ENCODE measurements around the gene DNM2. TPM values are rescaled to one million over a fixed set of nuclear protein-coding genes. Genes with fewer than 3 reads are reported as not detected.

DNM2 gene
- total RNA-seq, 2 experiments from 2014 or later, result 279 to 286 TPM

DNA sequence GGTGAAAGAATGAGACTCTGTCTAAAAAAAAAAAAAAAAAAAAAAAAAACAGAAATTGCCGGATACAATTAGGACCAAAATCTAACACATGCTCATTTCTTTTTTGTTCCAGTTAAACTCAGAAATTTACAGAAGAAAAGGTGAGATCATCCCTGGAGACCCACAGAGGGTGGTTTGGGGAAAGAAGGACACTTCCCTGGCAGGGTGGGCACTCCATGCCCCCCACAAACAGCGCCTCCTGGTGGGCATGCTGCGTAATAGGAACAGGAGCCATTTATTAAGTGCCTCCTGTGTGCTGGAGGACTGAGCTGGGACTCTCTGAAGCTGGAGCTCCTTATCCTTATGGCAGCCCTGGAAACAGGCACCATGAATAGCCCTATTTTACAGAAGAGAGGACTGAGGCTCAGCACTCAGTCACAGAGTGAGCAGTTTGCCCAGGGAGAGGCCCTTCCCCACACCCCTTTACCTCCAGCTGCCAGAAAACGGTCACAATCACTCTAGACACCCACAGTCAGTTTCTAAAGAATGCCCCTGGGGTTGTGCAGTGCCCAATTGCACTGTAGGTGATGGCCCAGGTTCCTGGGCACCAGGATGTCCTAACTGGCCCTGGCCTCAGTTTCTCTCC, 140.4 kb downstream of the DNM2 start:
- no peaks in the 10 kb centered on the region for H3K4me1 ChIP-seq (ENCODE audit: insufficient read depth, low read length)
- H3K27me3 ChIP-seq (ENCODE audit: control insufficient read depth in 1 of 2, insufficient read depth in 2 of 2, low read length in 2 of 2), result no peaks in the 10 kb centered on the region
- no peaks in the 10 kb centered on the region for H3K36me3 ChIP-seq (ENCODE audit: insufficient read depth, low read length)
- DNase-seq, result peak in 4 of 14 experiments; percentile 9 to 56 (median 37)
- Mint-ChIP-seq H3K4me3 (no peak overlapping the region), H3K27ac (no peak overlapping the region), H3K27me3 (no peaks in the 10 kb centered on the region), H3K36me3 (ENCODE audit: low read depth) (no peaks in the 10 kb centered on the region), H3K9me3 (no peaks in the 10 kb centered on the region), H3K4me1 (ENCODE audit: low read depth) (no peaks in the 10 kb centered on the region)
- TF ChIP-seq, protein P1, sequence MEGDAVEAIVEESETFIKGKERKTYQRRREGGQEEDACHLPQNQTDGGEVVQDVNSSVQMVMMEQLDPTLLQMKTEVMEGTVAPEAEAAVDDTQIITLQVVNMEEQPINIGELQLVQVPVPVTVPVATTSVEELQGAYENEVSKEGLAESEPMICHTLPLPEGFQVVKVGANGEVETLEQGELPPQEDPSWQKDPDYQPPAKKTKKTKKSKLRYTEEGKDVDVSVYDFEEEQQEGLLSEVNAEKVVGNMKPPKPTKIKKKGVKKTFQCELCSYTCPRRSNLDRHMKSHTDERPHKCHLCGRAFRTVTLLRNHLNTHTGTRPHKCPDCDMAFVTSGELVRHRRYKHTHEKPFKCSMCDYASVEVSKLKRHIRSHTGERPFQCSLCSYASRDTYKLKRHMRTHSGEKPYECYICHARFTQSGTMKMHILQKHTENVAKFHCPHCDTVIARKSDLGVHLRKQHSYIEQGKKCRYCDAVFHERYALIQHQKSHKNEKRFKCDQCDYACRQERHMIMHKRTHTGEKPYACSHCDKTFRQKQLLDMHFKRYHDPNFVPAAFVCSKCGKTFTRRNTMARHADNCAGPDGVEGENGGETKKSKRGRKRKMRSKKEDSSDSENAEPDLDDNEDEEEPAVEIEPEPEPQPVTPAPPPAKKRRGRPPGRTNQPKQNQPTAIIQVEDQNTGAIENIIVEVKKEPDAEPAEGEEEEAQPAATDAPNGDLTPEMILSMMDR (IDR thresholded peaks at IDR 0.05), result peak; percentile 44
- intact Hi-C loops (cut with DNase I, micrococcal nuclease), result no loop called here
- POLR2A ChIA-PET, result no interaction called here
- H3K9me3 ChIP-seq (ENCODE audit: control insufficient read depth in 1 of 2, insufficient read depth in 1 of 2, low read length in 2 of 2), result no peaks in the 10 kb centered on the region
- ATAC-seq (ENCODE audit: poor library complexity), result no peak
- H3K4me3 ChIP-seq (ENCODE audit: low read length), result no peak overlapping the region
- H3K27ac ChIP-seq (ENCODE audit: low read depth in 1 of 2, low read length in 2 of 2), result no peak overlapping the region
- CTCF ChIA-PET, result interaction anchor here (0.5 to 1.3 kb wide), 7 partner anchors 30 to 1305 kb away, joined by 3 to 4 read pairs (median 3); partner anchors contain the start of gene DNM2

DNA sequence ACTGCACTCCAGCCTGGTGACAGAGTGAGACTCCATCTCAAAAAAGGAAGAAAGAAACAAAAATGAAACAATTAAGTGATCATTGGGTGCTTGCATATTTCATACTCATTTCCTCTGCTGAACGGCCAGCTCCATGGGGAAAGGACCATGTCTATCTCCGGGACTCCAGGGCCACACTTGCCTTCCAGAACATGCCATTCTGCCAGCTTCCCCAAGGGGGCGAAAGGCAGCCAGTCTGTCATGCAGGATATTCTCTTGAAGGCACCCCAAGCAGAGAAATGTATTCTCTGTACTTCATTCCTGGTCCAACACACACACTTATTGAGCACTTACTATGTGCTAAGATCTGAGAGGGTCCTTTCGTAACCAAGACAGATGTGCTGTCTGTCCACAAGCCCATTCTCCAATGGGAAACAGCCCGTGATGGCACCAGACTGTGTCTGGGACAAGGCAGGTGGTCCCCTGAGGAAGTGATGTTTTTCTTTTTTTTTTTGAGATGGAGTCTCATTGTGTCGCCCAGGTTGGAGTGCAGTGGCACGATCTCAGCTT, 143.3 kb downstream of the DNM2 start:
- peaks cover 7% of the 10 kb centered on the region for H3K4me1 Mint-ChIP-seq (ENCODE audit: low read depth)
- no peaks in the 10 kb centered on the region for H3K27me3 ChIP-seq (ENCODE audit: control insufficient read depth in 1 of 2, insufficient read depth in 2 of 2, low read length in 2 of 2)
- no peak overlapping the region for H3K27ac ChIP-seq (ENCODE audit: low read depth in 1 of 2, low read length in 2 of 2)
- no peak overlapping the region for H3K27ac Mint-ChIP-seq
- no peaks in the 10 kb centered on the region for H3K9me3 ChIP-seq (ENCODE audit: control insufficient read depth in 1 of 2, insufficient read depth in 1 of 2, low read length in 2 of 2)
- H3K4me3 ChIP-seq (ENCODE audit: low read length), result no peak overlapping the region
- H3K36me3 ChIP-seq (ENCODE audit: insufficient read depth, low read length), result no peaks in the 10 kb centered on the region
- peak; percentile 35 for ATAC-seq (ENCODE audit: poor library complexity)
- peaks cover 9% of the 10 kb centered on the region for H3K4me1 ChIP-seq (ENCODE audit: insufficient read depth, low read length)
- H3K36me3 Mint-ChIP-seq (ENCODE audit: low read depth), result no peaks in the 10 kb centered on the region
- peak in 6 of 14 experiments; percentile 16 to 67 (median 35) for DNase-seq
- no peaks in the 10 kb centered on the region for H3K9me3 Mint-ChIP-seq
- no peaks in the 10 kb centered on the region for H3K27me3 Mint-ChIP-seq
- ChIA-PET CTCF (interaction anchor here (0.7 kb wide), 1 partner anchor 391 kb away, joined by 3 read pairs; no protein-coding TSS in a partner anchor), POLR2A (no interaction called here)
- intact Hi-C loops (cut with DNase I, micrococcal nuclease), result loop anchor here in 1 of 2 experiments (5.0 kb wide), 2 partner anchors 94 to 159 kb away; partner anchors contain the start of gene QTRT1
- no peak overlapping the region for H3K4me3 Mint-ChIP-seq
- TF ChIP-seq, protein P1 (IDR thresholded peaks at IDR 0.05), result peak; percentile 53

DNA sequence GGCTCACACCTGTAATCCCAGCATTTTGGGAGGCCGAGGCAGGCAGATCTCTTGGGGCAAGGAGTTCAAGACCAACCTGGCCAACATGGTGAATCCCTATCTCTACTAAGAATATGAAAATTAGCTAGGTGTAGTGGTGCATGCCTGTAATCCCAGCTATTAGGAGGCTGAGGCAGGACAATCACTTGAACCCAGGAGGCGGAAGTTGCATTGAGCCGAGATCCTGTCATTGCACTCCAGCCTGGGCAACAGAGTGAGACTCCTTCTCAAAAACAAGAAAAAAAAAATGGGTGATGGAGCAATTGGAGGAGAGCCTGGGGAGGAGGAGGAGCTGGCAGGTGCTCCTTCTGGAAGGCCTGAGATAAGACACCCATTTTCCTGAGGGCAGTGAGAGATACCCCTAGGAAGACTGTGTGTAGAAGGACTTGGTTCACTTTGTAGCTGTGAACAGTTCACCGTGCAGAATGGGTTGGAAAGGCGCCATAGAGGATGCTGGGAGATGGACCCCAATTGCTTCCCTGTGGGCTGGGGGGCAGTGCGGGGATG, 144.8 kb downstream of the DNM2 start:
- H3K4me3 ChIP-seq (ENCODE audit: low read length), result no peak overlapping the region
- DNase-seq, result no peak
- H3K27ac Mint-ChIP-seq, result no peak overlapping the region
- no peak for ATAC-seq (ENCODE audit: poor library complexity)
- TF ChIP-seq, protein P1 (IDR thresholded peaks at IDR 0.05), result no peak
- no peaks in the 10 kb centered on the region for H3K9me3 Mint-ChIP-seq
- no peak overlapping the region for H3K4me3 Mint-ChIP-seq
- intact Hi-C loops (cut with DNase I, micrococcal nuclease), result loop anchor here in 1 of 2 experiments (5.0 kb wide), 2 partner anchors 95 to 160 kb away; partner anchors contain the start of gene QTRT1
- no peak overlapping the region for H3K27ac ChIP-seq (ENCODE audit: low read depth in 1 of 2, low read length in 2 of 2)
- CTCF ChIA-PET, result no interaction called here
- no peaks in the 10 kb centered on the region for H3K9me3 ChIP-seq (ENCODE audit: control insufficient read depth in 1 of 2, insufficient read depth in 1 of 2, low read length in 2 of 2)
- no peaks in the 10 kb centered on the region for H3K36me3 Mint-ChIP-seq (ENCODE audit: low read depth)
- peaks cover 9% of the 10 kb centered on the region for H3K4me1 ChIP-seq (ENCODE audit: insufficient read depth, low read length)
- H3K27me3 Mint-ChIP-seq, result no peaks in the 10 kb centered on the region
- H3K27me3 ChIP-seq (ENCODE audit: control insufficient read depth in 1 of 2, insufficient read depth in 2 of 2, low read length in 2 of 2), result no peaks in the 10 kb centered on the region
- peaks cover 7% of the 10 kb centered on the region for H3K4me1 Mint-ChIP-seq (ENCODE audit: low read depth)
- POLR2A ChIA-PET, result interaction anchor here (2.7 kb wide), 1 partner anchor 145 kb away, joined by 29 read pairs; the partner anchor contains the start of gene DNM2
- H3K36me3 ChIP-seq (ENCODE audit: insufficient read depth, low read length), result no peaks in the 10 kb centered on the region

All from CD4-positive, alpha-beta T cell (primary cell).